Neural cell (in vitro differentiated cells): ENCODE results near the gene SNTG2.

Experiments used
- EP300 ChIP-seq: fragments of 450-650 bp; conservative IDR thresholded peaks from 2 replicates; pipeline ENCODE4 v1.6.1; 2014; ENCODE audit warnings: antibody characterized with exemption, mild to moderate bottlenecking, moderate library complexity; ENCODE audit not compliant: poor library complexity, severe bottlenecking
- EZH2 ChIP-seq: fragments of 200-600, 300-800 bp; shearing (Covaris generic), sonication (generic); IDR thresholded peaks from 2 replicates; pipeline ENCODE4 v1.6.1; 2014; ENCODE audit warnings: antibody characterized with exemption, low read length, borderline replicate concordance, mild to moderate bottlenecking; ENCODE audit not compliant: insufficient read depth, poor library complexity, severe bottlenecking
- MXI1 ChIP-seq: fragments of 450-650 bp; conservative IDR thresholded peaks from 2 replicates; pipeline ENCODE4 v1.6.1; 2014; ENCODE audit warnings: antibody characterized with exemption, mild to moderate bottlenecking; ENCODE audit not compliant: poor library complexity, severe bottlenecking
- POLR2AphosphoS5 ChIP-seq: IDR thresholded peaks from 2 replicates; pipeline ENCODE4 v1.6.1; 2012
- RAD21 ChIP-seq: fragments of 450-650 bp; conservative IDR thresholded peaks from 2 replicates; pipeline ENCODE4 v1.6.1; 2014; ENCODE audit warnings: antibody characterized with exemption, mild to moderate bottlenecking, moderate library complexity
- SMC3 ChIP-seq: fragments of 450-650 bp; conservative IDR thresholded peaks from 2 replicates; pipeline ENCODE4 v1.6.1; 2014; ENCODE audit warnings: antibody characterized with exemption, mild to moderate bottlenecking, moderate library complexity; ENCODE audit not compliant: poor library complexity
- TF ChIP-seq, protein P1 (sequence below): fragments of 450-650 bp; IDR thresholded peaks from 2 replicates; pipeline ENCODE4 v1.5.1; 2014; ENCODE audit warnings: antibody characterized with exemption, mild to moderate bottlenecking, moderate library complexity; ENCODE audit not compliant: poor library complexity, severe bottlenecking
- TF ChIP-seq, protein P2 (sequence below): IDR thresholded peaks from 2 replicates; pipeline ENCODE4 v1.6.1; 2012; ENCODE audit warnings: borderline replicate concordance

DNA sequence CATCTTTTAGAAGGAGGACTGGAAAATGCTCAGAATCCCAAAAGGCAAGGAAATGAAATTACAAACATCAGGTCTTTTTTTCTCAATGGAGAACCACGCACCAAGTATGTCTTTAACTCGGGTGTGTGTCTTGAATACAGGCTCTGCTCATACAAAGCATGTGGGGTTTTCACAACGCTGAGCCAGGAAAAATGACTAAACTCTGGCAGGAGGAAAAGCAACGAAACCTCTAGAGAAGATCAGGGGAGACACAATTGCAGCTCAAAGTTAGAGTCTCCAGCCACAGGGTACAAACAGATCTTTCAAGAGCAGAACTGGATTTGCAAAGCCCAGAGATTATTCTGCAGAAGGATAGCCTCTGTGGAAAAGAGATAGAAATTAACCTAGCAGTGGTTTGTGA is 419.8 kb downstream of the SNTG2 start:
- TF ChIP-seq, protein P1, sequence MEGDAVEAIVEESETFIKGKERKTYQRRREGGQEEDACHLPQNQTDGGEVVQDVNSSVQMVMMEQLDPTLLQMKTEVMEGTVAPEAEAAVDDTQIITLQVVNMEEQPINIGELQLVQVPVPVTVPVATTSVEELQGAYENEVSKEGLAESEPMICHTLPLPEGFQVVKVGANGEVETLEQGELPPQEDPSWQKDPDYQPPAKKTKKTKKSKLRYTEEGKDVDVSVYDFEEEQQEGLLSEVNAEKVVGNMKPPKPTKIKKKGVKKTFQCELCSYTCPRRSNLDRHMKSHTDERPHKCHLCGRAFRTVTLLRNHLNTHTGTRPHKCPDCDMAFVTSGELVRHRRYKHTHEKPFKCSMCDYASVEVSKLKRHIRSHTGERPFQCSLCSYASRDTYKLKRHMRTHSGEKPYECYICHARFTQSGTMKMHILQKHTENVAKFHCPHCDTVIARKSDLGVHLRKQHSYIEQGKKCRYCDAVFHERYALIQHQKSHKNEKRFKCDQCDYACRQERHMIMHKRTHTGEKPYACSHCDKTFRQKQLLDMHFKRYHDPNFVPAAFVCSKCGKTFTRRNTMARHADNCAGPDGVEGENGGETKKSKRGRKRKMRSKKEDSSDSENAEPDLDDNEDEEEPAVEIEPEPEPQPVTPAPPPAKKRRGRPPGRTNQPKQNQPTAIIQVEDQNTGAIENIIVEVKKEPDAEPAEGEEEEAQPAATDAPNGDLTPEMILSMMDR: no peak
- TF ChIP-seq, protein P2, sequence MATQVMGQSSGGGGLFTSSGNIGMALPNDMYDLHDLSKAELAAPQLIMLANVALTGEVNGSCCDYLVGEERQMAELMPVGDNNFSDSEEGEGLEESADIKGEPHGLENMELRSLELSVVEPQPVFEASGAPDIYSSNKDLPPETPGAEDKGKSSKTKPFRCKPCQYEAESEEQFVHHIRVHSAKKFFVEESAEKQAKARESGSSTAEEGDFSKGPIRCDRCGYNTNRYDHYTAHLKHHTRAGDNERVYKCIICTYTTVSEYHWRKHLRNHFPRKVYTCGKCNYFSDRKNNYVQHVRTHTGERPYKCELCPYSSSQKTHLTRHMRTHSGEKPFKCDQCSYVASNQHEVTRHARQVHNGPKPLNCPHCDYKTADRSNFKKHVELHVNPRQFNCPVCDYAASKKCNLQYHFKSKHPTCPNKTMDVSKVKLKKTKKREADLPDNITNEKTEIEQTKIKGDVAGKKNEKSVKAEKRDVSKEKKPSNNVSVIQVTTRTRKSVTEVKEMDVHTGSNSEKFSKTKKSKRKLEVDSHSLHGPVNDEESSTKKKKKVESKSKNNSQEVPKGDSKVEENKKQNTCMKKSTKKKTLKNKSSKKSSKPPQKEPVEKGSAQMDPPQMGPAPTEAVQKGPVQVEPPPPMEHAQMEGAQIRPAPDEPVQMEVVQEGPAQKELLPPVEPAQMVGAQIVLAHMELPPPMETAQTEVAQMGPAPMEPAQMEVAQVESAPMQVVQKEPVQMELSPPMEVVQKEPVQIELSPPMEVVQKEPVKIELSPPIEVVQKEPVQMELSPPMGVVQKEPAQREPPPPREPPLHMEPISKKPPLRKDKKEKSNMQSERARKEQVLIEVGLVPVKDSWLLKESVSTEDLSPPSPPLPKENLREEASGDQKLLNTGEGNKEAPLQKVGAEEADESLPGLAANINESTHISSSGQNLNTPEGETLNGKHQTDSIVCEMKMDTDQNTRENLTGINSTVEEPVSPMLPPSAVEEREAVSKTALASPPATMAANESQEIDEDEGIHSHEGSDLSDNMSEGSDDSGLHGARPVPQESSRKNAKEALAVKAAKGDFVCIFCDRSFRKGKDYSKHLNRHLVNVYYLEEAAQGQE: no peak
- TF ChIP-seq POLR2AphosphoS5 (no peak), EP300 (no peak), SMC3 (no peak), RAD21 (no peak), EZH2 (no peak), MXI1 (no peak)
